DOHH2 (cell line): ENCODE data around the gene SMCO4.

ENCODE experiments used
- EZH2phosphoT487 ChIP-seq: fragments of 200-600 bp; sonication (generic); IDR thresholded peaks from 2 replicates; pipeline ENCODE4 v1.6.1; 2017; ENCODE audit warnings: borderline replicate concordance, mild to moderate bottlenecking, antibody characterized with exemption, low read length, moderate library complexity, mixed read lengths
- TF ChIP-seq, protein P1 (sequence below): fragments of 200-600 bp; sonication (generic); IDR thresholded peaks from one replicate; pipeline ENCODE4 v1.5.1; 2014; ENCODE audit warnings: antibody characterized with exemption, mild to moderate bottlenecking, low read depth, low read length; ENCODE audit not compliant: poor library complexity, severe bottlenecking

DNA sequence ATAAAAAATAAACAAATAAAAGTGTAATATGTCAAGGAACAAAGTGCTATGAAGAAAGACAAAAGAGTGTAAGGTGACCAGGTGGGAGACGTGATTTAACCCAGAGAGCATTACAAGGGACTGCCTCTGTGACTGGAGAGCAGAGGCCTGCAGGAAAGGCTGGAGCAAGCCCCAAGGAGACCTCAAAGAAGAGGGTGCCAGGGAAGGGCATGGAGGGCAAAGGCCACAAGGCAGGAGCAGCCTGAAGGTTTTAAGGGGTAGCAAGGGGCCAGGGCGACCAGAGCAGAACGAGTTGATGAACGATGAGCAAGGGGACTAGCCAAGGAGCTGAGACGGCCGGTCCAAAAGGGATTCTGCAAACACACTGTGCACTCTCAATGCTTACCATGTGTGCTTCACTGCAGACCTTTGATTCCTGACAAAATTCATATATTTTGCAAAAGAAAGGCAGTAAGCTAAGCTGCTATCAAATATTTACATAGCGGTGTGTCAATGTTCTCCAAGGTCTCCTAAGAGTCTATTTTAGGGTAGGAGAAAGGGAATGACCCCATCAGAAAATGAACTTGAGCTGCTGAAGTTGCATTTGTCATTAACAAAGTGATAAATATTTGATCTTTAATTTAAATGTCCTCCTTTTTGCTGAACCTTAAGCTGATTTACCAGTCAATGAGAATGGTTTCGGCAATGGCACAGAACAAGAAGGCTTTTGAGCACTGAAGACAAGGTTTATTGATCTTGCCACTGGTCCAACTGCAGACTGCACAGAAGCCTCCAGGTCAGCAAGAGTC lies 50.5 kb downstream of the SMCO4 start:
- TF ChIP-seq, protein P1, sequence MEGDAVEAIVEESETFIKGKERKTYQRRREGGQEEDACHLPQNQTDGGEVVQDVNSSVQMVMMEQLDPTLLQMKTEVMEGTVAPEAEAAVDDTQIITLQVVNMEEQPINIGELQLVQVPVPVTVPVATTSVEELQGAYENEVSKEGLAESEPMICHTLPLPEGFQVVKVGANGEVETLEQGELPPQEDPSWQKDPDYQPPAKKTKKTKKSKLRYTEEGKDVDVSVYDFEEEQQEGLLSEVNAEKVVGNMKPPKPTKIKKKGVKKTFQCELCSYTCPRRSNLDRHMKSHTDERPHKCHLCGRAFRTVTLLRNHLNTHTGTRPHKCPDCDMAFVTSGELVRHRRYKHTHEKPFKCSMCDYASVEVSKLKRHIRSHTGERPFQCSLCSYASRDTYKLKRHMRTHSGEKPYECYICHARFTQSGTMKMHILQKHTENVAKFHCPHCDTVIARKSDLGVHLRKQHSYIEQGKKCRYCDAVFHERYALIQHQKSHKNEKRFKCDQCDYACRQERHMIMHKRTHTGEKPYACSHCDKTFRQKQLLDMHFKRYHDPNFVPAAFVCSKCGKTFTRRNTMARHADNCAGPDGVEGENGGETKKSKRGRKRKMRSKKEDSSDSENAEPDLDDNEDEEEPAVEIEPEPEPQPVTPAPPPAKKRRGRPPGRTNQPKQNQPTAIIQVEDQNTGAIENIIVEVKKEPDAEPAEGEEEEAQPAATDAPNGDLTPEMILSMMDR = no peak
- no peak for TF ChIP-seq EZH2phosphoT487
